Lung (tissue), 12 donors: ENCODE results near the gene KIF18B. TPM values are rescaled to one million over a fixed set of nuclear protein-coding genes. Genes with fewer than 3 reads are reported as not detected.

Experiments used
- ATAC-seq: fragments of 200-7000 bp; cut with Tn5 transposase; one replicate; pipeline ENCODE4 v1.9.1; 2020; ENCODE audit warnings: moderate number of reproducible peaks; ENCODE audit not compliant: insufficient read depth, low FRiP score
- DNase-seq, 3 donors: peaks; one replicate each; pipeline ENCODE4 v3.0.0-alpha.2; 2013 to 2017
- H3K27ac ChIP-seq, 2 donors: one replicate each; pipeline ENCODE4 v1.5.1; 2013; ENCODE audit warnings: mild to moderate bottlenecking in 2 of 2, moderate library complexity in 2 of 2, control low read depth in 1 of 2, inconsistent platforms in 1 of 2, low read depth in 1 of 2, low read length in 1 of 2
- H3K27me3 ChIP-seq, 3 donors: one replicate each; pipeline ENCODE4 v1.5.1; 2013; ENCODE audit warnings: low read length in 2 of 3; ENCODE audit not compliant: control insufficient read depth in 3 of 3, insufficient read depth in 3 of 3
- H3K36me3 ChIP-seq, 4 donors: one replicate each; pipeline ENCODE4 v1.5.1; 2013; ENCODE audit warnings: low read length in 4 of 4, mild to moderate bottlenecking in 1 of 4, moderate library complexity in 1 of 4; ENCODE audit not compliant: control insufficient read depth in 4 of 4, insufficient read depth in 4 of 4
- H3K4me1 ChIP-seq, 5 donors: one replicate each; pipeline ENCODE4 v1.5.1; 2013; ENCODE audit warnings: low read length in 5 of 5, mild to moderate bottlenecking in 2 of 5, moderate library complexity in 1 of 5; ENCODE audit not compliant: control insufficient read depth in 5 of 5, insufficient read depth in 5 of 5
- H3K4me3 ChIP-seq: one replicate; pipeline ENCODE4 v1.5.1; 2013; ENCODE audit warnings: mild to moderate bottlenecking, control low read depth, moderate library complexity
- H3K9ac ChIP-seq, 2 donors: one replicate each; pipeline ENCODE4 v1.5.1; 2013; ENCODE audit warnings: low read length in 2 of 2, control low read depth in 1 of 2; ENCODE audit not compliant: insufficient read depth in 1 of 2
- H3K9me3 ChIP-seq, 4 donors: one replicate each; pipeline ENCODE4 v1.5.1; 2013; ENCODE audit warnings: low read length in 3 of 4, mild to moderate bottlenecking in 1 of 4, moderate library complexity in 1 of 4; ENCODE audit not compliant: control insufficient read depth in 4 of 4, insufficient read depth in 3 of 4
- CTCF ChIP-seq: IDR thresholded peaks from 2 replicates; pipeline ENCODE4 v1.5.1; 2012; ENCODE audit warnings: mild to moderate bottlenecking; ENCODE audit errors: control extremely low read depth, extremely low read depth
- WGBS, 2 donors: extraction: QIAGEN DNeasy Blood & Tissue Kit; methylation state at CpG; one replicate each; pipeline ENCODE4 v1.1.7; 2013; 5-methylcytosine and 5-hydroxymethylcytosine counted together
- polyA plus RNA-seq, 2 donors: library from polyadenylated mRNA; stranded (reverse); fragments of 200-250 nt; gene quantifications; one replicate each; pipeline ENCODE4 v1.2.1, GENCODE V29; 2013
- total RNA-seq, 2 donors: library from RNA; depleted of rRNA in 1 of 2; stranded (reverse); fragments of >200 nt in 1 of 2; gene quantifications; one replicate each; pipeline ENCODE4 v1.2.1, GENCODE V29; 2014 to 2021
- donor health status: control.
- donor health status: control.
- donor health status: Bipolar disorder and iron deficiency.
- donor health status: healthy.
- donor health status: DM: yes; HTN: yes; CAD: no.

The KIF18B gene
- total and polyA plus RNA-seq, 4 donors: 0.70 to 1.4 (median 0.83) TPM

GRCh38 chr17:44967026-44967906, 19.7 kb upstream of the KIF18B start:
- Histone ChIP-seq H3K4me3 (no peak overlapping the region), H3K27me3 (peaks cover 2 to 58% (median 24%) of the 10 kb centered on the region in 3 donors), H3K9me3 (no peaks in the 10 kb centered on the region), H3K4me1 (peaks cover 0 to 31% (median 14%) of the 10 kb centered on the region in 5 donors), H3K27ac (no peak overlapping the region), H3K9ac (no peak overlapping the region), H3K36me3 (no peaks in the 10 kb centered on the region)
- DNase-seq (no peak), ATAC-seq (no peak)
- WGBS, 2 donors: 5% methylated on average over 51 to 76 of the region's 76 CpGs
- no peak for TF ChIP-seq CTCF

GRCh38 chr17:44966348-44967025, 18.9 kb upstream of the KIF18B start:
- no peak overlapping the region for H3K27ac ChIP-seq
- TF ChIP-seq CTCF: no peak
- no peak overlapping the region for H3K4me3 ChIP-seq
- no peaks in the 10 kb centered on the region for H3K9me3 ChIP-seq
- H3K36me3 ChIP-seq: no peaks in the 10 kb centered on the region
- peaks cover 2 to 50% (median 24%) of the 10 kb centered on the region in 3 donors for H3K27me3 ChIP-seq
- ATAC-seq (no peak), DNase-seq (no peak)
- no peak overlapping the region for H3K9ac ChIP-seq
- 5 to 12% methylated on average over 21 of the region's 21 CpGs for WGBS, 2 donors
- H3K4me1 ChIP-seq: peaks cover 0 to 31% (median 14%) of the 10 kb centered on the region in 5 donors

GRCh38 chr17:44965481-44966234, 18.1 kb upstream of the KIF18B start:
- H3K9ac ChIP-seq: no peak overlapping the region
- peaks cover 0 to 32% (median 14%) of the 10 kb centered on the region in 5 donors for H3K4me1 ChIP-seq
- peaks cover 2 to 43% (median 24%) of the 10 kb centered on the region in 3 donors for H3K27me3 ChIP-seq
- ATAC-seq (no peak), DNase-seq (no peak)
- H3K27ac ChIP-seq: no peak overlapping the region
- WGBS, 2 donors: 59% methylated on average over 5 of the region's 5 CpGs
- no peak for TF ChIP-seq CTCF
- H3K4me3 ChIP-seq: no peak overlapping the region
- H3K36me3 ChIP-seq: no peaks in the 10 kb centered on the region
- H3K9me3 ChIP-seq: no peaks in the 10 kb centered on the region
